ENCODE data around the gene FLNC. TPM values are rescaled to one million over a fixed set of nuclear protein-coding genes. Genes with fewer than 3 reads are reported as not detected.

Gene FLNC
- total and polyA plus RNA-seq, 9 of the 15 experiments (the other 6 are each of a cell fraction or from before 2014, with no cell fraction given), result 0.90 to 155 (median 28.8) TPM

GRCh38 chr7:128812514-128813168 is 17.6 kb upstream of the FLNC start (continued):
- no peak for TF ChIP-seq ZNF407 (IDR thresholded peaks at IDR 0.05; ENCODE audit: low read depth)
- no peak for TF ChIP-seq PPARD (CRISPR knock-in tag; IDR thresholded peaks at IDR 0.05)
- no peak for TF ChIP-seq CHAMP1 (IDR thresholded peaks at IDR 0.05)
- TF ChIP-seq HNRNPK (IDR thresholded peaks at IDR 0.05; ENCODE audit: low read depth, low read length, poor library complexity, severe bottlenecking), result no peak
- no peak for TF ChIP-seq ZNF584 (CRISPR knock-in tag; IDR thresholded peaks at IDR 0.05; ENCODE audit: low read depth)
- no peak for TF ChIP-seq HMG20A (CRISPR knock-in tag; conservative IDR thresholded peaks at IDR 0.05)
- peak; percentile 16; the same call in 1 of the 2 replicates for TF ChIP-seq ZNF583 (CRISPR knock-in tag; IDR thresholded peaks at IDR 0.05)
- peak; percentile 59 to 72; a peak in 2 of 4 replicates for TF ChIP-seq MAZ (CRISPR knock-in tag; conservative IDR thresholded peaks at IDR 0.05 in 1 of 2, IDR thresholded peaks at IDR 0.05 in 1 of 2)
- TF ChIP-seq ZNF280A (IDR thresholded peaks at IDR 0.05; ENCODE audit: low read depth, partially characterized antibody), result no peak
- no peak for TF ChIP-seq ZNF143 (CRISPR knock-in tag; IDR thresholded peaks at IDR 0.05)
- no peak for TF ChIP-seq OTX1 (CRISPR knock-in tag; IDR thresholded peaks at IDR 0.05)
- TF ChIP-seq CTBP1 (IDR thresholded peaks at IDR 0.05; ENCODE audit: borderline replicate concordance), result peak; percentile 84; the same call in 1 of the 2 replicates
- TF ChIP-seq HMGXB4 (CRISPR knock-in tag; IDR thresholded peaks at IDR 0.05), result no peak
